Keratinocyte (primary cell): Measurements from ENCODE around the gene PLSCR3. TPM values are rescaled to one million over a fixed set of nuclear protein-coding genes. Genes with fewer than 3 reads are reported as not detected.
A peak's percentile ranks its signal among the peaks of the same experiment; 100 is the strongest.

Experiments
- DNase-seq: peaks from one replicate; pipeline ENCODE4 v3.0.0-alpha.2; 2011; ENCODE audit warnings: low read depth, missing footprints, low spot score
- FAIRE-seq: peaks from 2 replicates; lab custom pipeline; 2011; peaks lifted over from hg19 to GRCh38; lab: Jason Lieb, UNC
- H2AFZ ChIP-seq: 2 replicates; pipeline ENCODE4 v1.6.0; 2012; ENCODE audit warnings: low read length, control low read depth, inconsistent platforms; ENCODE audit not compliant: control insufficient read depth
- H3K27ac ChIP-seq: 2 replicates; pipeline ENCODE4 v1.5.1; 2011; ENCODE audit warnings: low read length; ENCODE audit not compliant: control insufficient read depth, insufficient read depth
- H3K27me3 ChIP-seq: 3 replicates; pipeline ENCODE4 v1.6.0; 2011; ENCODE audit warnings: low read length; ENCODE audit not compliant: control insufficient read depth, insufficient read depth; ENCODE audit errors: extremely low read depth
- H3K36me3 ChIP-seq, 2 experiments: 2 replicates in 1 of 2; 3 replicates in 1 of 2; pipeline ENCODE4 v1.5.1; 2011; ENCODE audit warnings: low read length in 2 of 2, mild to moderate bottlenecking in 1 of 2; ENCODE audit not compliant: control insufficient read depth in 2 of 2, insufficient read depth in 2 of 2; ENCODE audit errors: extremely low read depth in 1 of 2
- H3K4me1 ChIP-seq: 3 replicates; pipeline ENCODE4 v1.5.1; 2011; ENCODE audit warnings: low read length; ENCODE audit not compliant: control insufficient read depth, insufficient read depth; ENCODE audit errors: extremely low read depth
- H3K4me2 ChIP-seq: 3 replicates; pipeline ENCODE4 v1.6.0; 2011; ENCODE audit warnings: low read depth, low read length; ENCODE audit not compliant: control insufficient read depth, insufficient read depth; ENCODE audit errors: extremely low read depth
- H3K4me3 ChIP-seq, 3 experiments: fragments of 200-600 bp in 1 of 3; sonication (generic) in 1 of 3; 2 replicates in 2 of 3; 3 replicates in 1 of 3; pipeline ENCODE4 v1.5.1; 2011 to 2016; ENCODE audit warnings: low read length in 3 of 3, mild to moderate bottlenecking in 3 of 3, control low read depth in 2 of 3, inconsistent platforms in 1 of 3, low read depth in 1 of 3, mixed read lengths in 1 of 3, mixed run types in 1 of 3, moderate library complexity in 1 of 3; ENCODE audit not compliant: control insufficient read depth in 2 of 3, insufficient read depth in 2 of 3; ENCODE audit errors: extremely low read depth in 1 of 3
- H3K79me2 ChIP-seq: 2 replicates; pipeline ENCODE4 v1.6.0; 2012; ENCODE audit warnings: low read length; ENCODE audit not compliant: control insufficient read depth, insufficient read depth
- H3K9ac ChIP-seq: 3 replicates; pipeline ENCODE4 v1.6.0; 2011; ENCODE audit warnings: low read length; ENCODE audit not compliant: control insufficient read depth, insufficient read depth; ENCODE audit errors: extremely low read depth
- H3K9me1 ChIP-seq: 3 replicates; pipeline ENCODE4 v1.6.0; 2011; ENCODE audit warnings: low read length; ENCODE audit not compliant: control insufficient read depth, insufficient read depth; ENCODE audit errors: extremely low read depth
- H3K9me3 ChIP-seq: 2 replicates; pipeline ENCODE4 v1.5.1; 2012; ENCODE audit warnings: low read depth, low read length; ENCODE audit not compliant: control insufficient read depth
- H4K20me1 ChIP-seq: 3 replicates; pipeline ENCODE4 v1.6.0; 2011; ENCODE audit warnings: low read length; ENCODE audit not compliant: control insufficient read depth, insufficient read depth; ENCODE audit errors: extremely low read depth
- CTCF ChIP-seq, 3 experiments: IDR thresholded peaks in 1 of 3; conservative IDR thresholded peaks in 1 of 3; optimal IDR thresholded peaks in 1 of 3; 2 replicates in 2 of 3; 3 replicates in 1 of 3; pipeline versions ENCODE3 to v1.5.1; 2011; ENCODE audit warnings: low read length in 3 of 3, mild to moderate bottlenecking in 3 of 3, moderate library complexity in 2 of 3, control low read depth in 1 of 3, inconsistent platforms in 1 of 3; ENCODE audit not compliant: insufficient read depth in 2 of 3; ENCODE audit errors: extremely low read depth in 1 of 3
- EZH2 ChIP-seq: IDR thresholded peaks from one replicate; pipeline ENCODE4 v1.6.1; 2012; ENCODE audit warnings: inconsistent platforms, mild to moderate bottlenecking, low read length, moderate library complexity
- dilution Hi-C: fragments of 300-500 bp; cut with MboI; formaldehyde crosslinking; loops from one replicate; pipeline ENCODE4 v1.7.0; 2020; ENCODE audit warnings: low sequenced_read_pairs; ENCODE audit not compliant: extremely low pct_ligation_motif_present
- polyA plus RNA-seq, 5 experiments: library from polyadenylated mRNA; depleted of rRNA in 3 of 5; stranded (reverse) in 3 of 5; stranded (forward) in 1 of 5; unstranded in 1 of 5; fragments of >200 nt; gene quantifications; 1 replicate in 1 of 5; 2 replicates in 3 of 5; 3 replicates in 1 of 5; pipeline versions ENCODE4 v1.2.1 to v1.2.3, GENCODE V29; 2011 to 2012; ENCODE audit warnings: missing spikeins in 2 of 5, low read depth in 1 of 5, low replicate concordance in 1 of 5

The PLSCR3 gene
- polyA plus RNA-seq, 1 donor (not counting 4 experiments of a cell fraction or from before 2014, with no cell fraction given), result 30.5 TPM

DNA sequence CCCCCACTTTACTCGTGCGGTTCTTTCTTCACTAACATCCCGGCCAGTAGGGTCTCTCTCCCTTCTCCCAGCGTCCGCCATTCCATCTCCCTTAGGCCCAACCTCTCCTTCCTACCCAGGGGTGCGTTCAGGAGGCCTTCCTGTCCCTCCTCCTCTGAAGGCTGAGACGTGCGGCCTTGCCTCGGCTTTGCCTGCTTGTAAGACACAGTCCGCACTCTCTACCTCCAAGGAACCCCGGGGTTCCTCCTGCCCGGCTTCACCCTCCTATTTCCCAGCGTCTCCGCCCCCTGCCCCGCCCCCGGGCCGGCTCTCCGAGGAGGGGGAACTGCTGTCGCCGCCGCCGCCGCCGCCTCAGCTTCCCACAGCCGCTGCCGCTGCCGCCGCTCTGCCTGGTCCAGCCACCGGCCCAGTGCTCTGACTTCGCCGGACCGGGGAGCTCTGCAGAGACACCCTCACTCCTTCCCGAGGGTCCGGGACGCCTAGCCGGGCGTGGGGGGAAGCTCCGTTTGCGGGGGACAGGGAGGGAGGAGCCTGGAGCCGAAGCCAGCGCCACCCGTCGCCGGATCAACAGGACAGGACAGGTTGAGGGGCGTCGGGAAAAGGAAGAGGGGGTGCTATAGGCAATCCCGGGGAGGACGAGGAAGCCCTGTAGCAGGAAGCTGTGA is 43.8 kb upstream of the PLSCR3 start:
- dilution Hi-C loops, result no loop called here
- peak overlapping the region; percentile 77 for H3K9ac ChIP-seq
- H3K4me2 ChIP-seq, result peak overlapping the region; percentile 99

DNA sequence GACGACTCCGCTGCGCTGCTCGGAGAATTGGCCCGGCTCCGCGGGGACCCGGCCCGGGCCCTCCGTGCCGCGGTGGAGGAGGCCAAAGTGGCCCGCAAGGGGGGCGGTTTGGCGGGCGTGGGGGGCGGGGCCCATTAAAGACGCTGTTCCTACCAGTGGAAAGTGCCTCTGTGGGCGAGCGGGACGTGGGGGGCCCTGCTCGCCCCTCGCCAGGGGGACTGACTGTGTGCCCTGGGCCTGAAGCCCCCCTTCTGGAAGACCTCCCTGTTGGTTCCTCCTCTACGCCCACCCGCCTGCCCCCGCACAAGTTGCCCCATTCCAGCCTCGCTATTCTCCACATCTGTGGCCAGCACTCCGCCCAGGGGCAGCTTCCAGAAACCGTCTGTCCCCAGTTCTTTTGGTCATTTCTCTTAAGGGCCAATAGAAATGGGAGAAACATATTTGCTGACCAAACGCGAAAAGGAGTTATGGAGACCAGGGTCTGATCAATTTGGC is 43.1 kb upstream of the PLSCR3 start:
- dilution Hi-C loops, result no loop called here

More for the DNA sequence above, 43.8 kb upstream of the PLSCR3 start:
- peak overlapping the region; percentile 62 for H3K27ac ChIP-seq
- peaks cover 2% of the 10 kb centered on the region for H3K9me1 ChIP-seq
- H3K79me2 ChIP-seq, result peaks cover 17% of the 10 kb centered on the region
- H4K20me1 ChIP-seq, result no peaks in the 10 kb centered on the region
- H3K36me3 ChIP-seq, result peaks cover 0 to 4% of the 10 kb centered on the region in 2 experiments
- no peaks in the 10 kb centered on the region for H3K9me3 ChIP-seq
- H2AFZ ChIP-seq, result peak overlapping the region; percentile 44
- peak overlapping the region; percentile 59 to 81 (median 66) for H3K4me3 ChIP-seq
- no peak for DNase-seq
- H3K4me1 ChIP-seq, result peaks cover 43% of the 10 kb centered on the region
- FAIRE-seq, result no peak
- TF ChIP-seq CTCF (optimal IDR thresholded peaks at IDR 0.05 in 1 of 3, IDR thresholded peaks at IDR 0.05 in 1 of 3, conservative IDR thresholded peaks at IDR 0.05 in 1 of 3; ENCODE audit: extremely low read depth in 1 of 3, insufficient read depth in 2 of 3, low read length in 3 of 3), result peak in 1 of 3 experiments; percentile 0
- no peak for TF ChIP-seq EZH2
- H3K27me3 ChIP-seq, result no peaks in the 10 kb centered on the region

More for the DNA sequence above, 43.1 kb upstream of the PLSCR3 start:
- Histone ChIP-seq H3K27ac (peak overlapping the region; percentile 62), H3K4me2 (peak overlapping the region; percentile 99), H3K27me3 (no peaks in the 10 kb centered on the region), H3K4me1 (peaks cover 42% of the 10 kb centered on the region), H3K36me3 (peaks cover 0 to 2% of the 10 kb centered on the region in 2 experiments), H3K4me3 (peak overlapping the region; percentile 59 to 81 (median 66)), H3K9ac (peak overlapping the region; percentile 77), H3K9me3 (no peaks in the 10 kb centered on the region), H2AFZ (peak overlapping the region; percentile 37), H3K79me2 (peaks cover 17% of the 10 kb centered on the region), H3K9me1 (peaks cover 2% of the 10 kb centered on the region), H4K20me1 (no peaks in the 10 kb centered on the region)
- DNase-seq (no peak), FAIRE-seq (no peak)
- TF ChIP-seq EZH2, result no peak
- no peak for TF ChIP-seq CTCF (optimal IDR thresholded peaks at IDR 0.05 in 1 of 3, IDR thresholded peaks at IDR 0.05 in 1 of 3, conservative IDR thresholded peaks at IDR 0.05 in 1 of 3; ENCODE audit: extremely low read depth in 1 of 3, insufficient read depth in 2 of 3, low read length in 3 of 3)
